Gastrocnemius medialis (tissue), 4 donors: ENCODE results near the gene PHF14. TPM values are rescaled to one million over a fixed set of nuclear protein-coding genes. Genes with fewer than 3 reads are reported as not detected.

Experiments
- ATAC-seq, 2 donors: fragments of 150-250 bp; one replicate each; pipeline ENCODE4 v1.9.1; 2016
- DNase-seq, 2 donors: peaks; one replicate each; pipeline ENCODE4 v3.0.0-alpha.2; 2019
- H3K27ac ChIP-seq, 4 donors: fragments of 200-600 bp; sonication (generic); 1 replicate in 1 of 4; 2 replicates in 3 of 4; pipeline ENCODE4 v1.5.1; 2016 to 2018; ENCODE audit warnings: mild to moderate bottlenecking in 2 of 4, moderate library complexity in 1 of 4
- H3K27me3 ChIP-seq, 3 donors: fragments of 200-600 bp; sonication (generic) in 2 of 3; 1 replicate in 1 of 3; 2 replicates in 2 of 3; pipeline versions ENCODE4 v1.5.1 to v1.6.0; 2016 to 2019; ENCODE audit warnings: mild to moderate bottlenecking in 1 of 3, moderate library complexity in 1 of 3
- H3K36me3 ChIP-seq, 2 donors: fragments of 200-600 bp; sonication (generic) in 1 of 2; one replicate each; pipeline ENCODE4 v1.5.1; 2017 to 2018
- H3K4me1 ChIP-seq, 2 donors: fragments of 200-600 bp; sonication (generic) in 1 of 2; one replicate each; pipeline ENCODE4 v1.5.1; 2016 to 2017; ENCODE audit warnings: mild to moderate bottlenecking in 2 of 2
- H3K4me3 ChIP-seq, 4 donors: fragments of 200-600 bp; sonication (generic) in 3 of 4; 1 replicate in 1 of 4; 2 replicates in 3 of 4; pipeline ENCODE4 v1.5.1; 2016 to 2019; ENCODE audit warnings: mild to moderate bottlenecking in 2 of 4
- H3K9me3 ChIP-seq, 3 donors: fragments of 200-600 bp; sonication (generic) in 2 of 3; 1 replicate in 1 of 3; 2 replicates in 2 of 3; pipeline ENCODE4 v1.5.1; 2016 to 2019
- CTCF ChIP-seq, 5 experiments: fragments of 450-650 bp in 3 of 5; fragments of 200-600 bp in 2 of 5; sonication (generic) in 2 of 5; IDR thresholded peaks in 4 of 5; conservative IDR thresholded peaks in 1 of 5; 1 replicate in 4 of 5; 2 replicates in 1 of 5; pipeline ENCODE4 v1.5.1; 2016 to 2019; ENCODE audit warnings: antibody characterized with exemption in 5 of 5, mild to moderate bottlenecking in 3 of 5, moderate library complexity in 3 of 5
- POLR2A ChIP-seq, 2 donors: fragments of 450-650 bp; IDR thresholded peaks; one replicate each; pipeline ENCODE4 v1.6.1; 2017; ENCODE audit warnings: antibody characterized with exemption in 2 of 2, mild to moderate bottlenecking in 2 of 2, moderate library complexity in 2 of 2
- in situ Hi-C, 4 donors: fragments of 200-750 bp; cut with MboI; loops; one replicate each; pipeline versions ENCODE4 v1.15.0 to v1.8.0; 2017; ENCODE audit warnings: low sequenced_read_pairs in 4 of 4
- intact Hi-C: fragments of 100-400 bp; cut with DNase I; formaldehyde crosslinking; loops from one replicate; pipeline ENCODE4 v1.15.1; 2023; ENCODE audit warnings: low total_unique reads
- total RNA-seq, 4 donors: library from RNA; depleted of rRNA; stranded (reverse); fragments of >200 nt; gene quantifications; one replicate each; pipeline versions ENCODE4 v1.1.0 to v1.2.3, GENCODE V29; 2016

Gene PHF14
- total RNA-seq, 4 donors from 2014 or later, result 8.9 to 24.7 (median 12.4) TPM

- no peak overlapping the region for H3K27ac ChIP-seq
- no peaks in the 10 kb centered on the region for H3K27me3 ChIP-seq
- H3K36me3 ChIP-seq, result no peaks in the 10 kb centered on the region
- no peak for TF ChIP-seq POLR2A (IDR thresholded peaks at IDR 0.05)
- no peak for TF ChIP-seq CTCF (IDR thresholded peaks at IDR 0.05 in 4 of 5, conservative IDR thresholded peaks at IDR 0.05 in 1 of 5)
- H3K4me1 ChIP-seq, result peaks cover 0 to 5% of the 10 kb centered on the region in 2 donors
- intact Hi-C loops, result no loop called here
- no peak for DNase-seq
- ATAC-seq, result no peak
- no peaks in the 10 kb centered on the region for H3K9me3 ChIP-seq
- in situ Hi-C loops, result no loop called here
- H3K4me3 ChIP-seq, result no peak overlapping the region
Measured at GRCh38 chr7:11195502-11195901, 221.8 kb downstream of the PHF14 start.

- H3K27ac ChIP-seq, result no peak overlapping the region
- peaks cover 0 to 5% of the 10 kb centered on the region in 2 donors for H3K4me1 ChIP-seq
- intact Hi-C loops (no loop called here), in situ Hi-C loops (no loop called here)
- H3K4me3 ChIP-seq, result no peak overlapping the region
- no peaks in the 10 kb centered on the region for H3K9me3 ChIP-seq
- H3K27me3 ChIP-seq, result no peaks in the 10 kb centered on the region
- DNase-seq, result no peak
- no peaks in the 10 kb centered on the region for H3K36me3 ChIP-seq
- TF ChIP-seq POLR2A (IDR thresholded peaks at IDR 0.05) (no peak), CTCF (IDR thresholded peaks at IDR 0.05 in 4 of 5, conservative IDR thresholded peaks at IDR 0.05 in 1 of 5) (no peak)
- ATAC-seq, result no peak
Measured at GRCh38 chr7:11196143-11196542, 222.5 kb downstream of the PHF14 start.

GRCh38 chr7:11203224-11203623 is 229.6 kb downstream of the PHF14 start:
- no peaks in the 10 kb centered on the region for H3K9me3 ChIP-seq
- DNase-seq, result no peak
- no peaks in the 10 kb centered on the region for H3K4me1 ChIP-seq
- ATAC-seq, result no peak
- no peak overlapping the region for H3K4me3 ChIP-seq
- intact Hi-C loops (no loop called here), in situ Hi-C loops (no loop called here)
- TF ChIP-seq CTCF (IDR thresholded peaks at IDR 0.05 in 4 of 5, conservative IDR thresholded peaks at IDR 0.05 in 1 of 5) (no peak), POLR2A (IDR thresholded peaks at IDR 0.05) (no peak)
- no peak overlapping the region for H3K27ac ChIP-seq
- no peaks in the 10 kb centered on the region for H3K27me3 ChIP-seq
- H3K36me3 ChIP-seq, result no peaks in the 10 kb centered on the region

- ATAC-seq (no peak), DNase-seq (no peak)
- Histone ChIP-seq H3K27ac (no peak overlapping the region), H3K9me3 (no peaks in the 10 kb centered on the region), H3K4me3 (no peak overlapping the region), H3K27me3 (no peaks in the 10 kb centered on the region), H3K36me3 (no peaks in the 10 kb centered on the region), H3K4me1 (no peaks in the 10 kb centered on the region)
- TF ChIP-seq POLR2A (IDR thresholded peaks at IDR 0.05) (no peak), CTCF (IDR thresholded peaks at IDR 0.05 in 4 of 5, conservative IDR thresholded peaks at IDR 0.05 in 1 of 5) (no peak)
- intact Hi-C loops, result no loop called here
- in situ Hi-C loops, result no loop called here
Measured at GRCh38 chr7:11203683-11204082, 230.0 kb downstream of the PHF14 start.

GRCh38 chr7:11206177-11206899 is 232.7 kb downstream of the PHF14 start:
- H3K4me3 ChIP-seq, result no peak overlapping the region
- intact Hi-C loops, result no loop called here
- H3K27ac ChIP-seq, result no peak overlapping the region
- no peaks in the 10 kb centered on the region for H3K4me1 ChIP-seq
- no peaks in the 10 kb centered on the region for H3K27me3 ChIP-seq
- no peaks in the 10 kb centered on the region for H3K9me3 ChIP-seq
- ATAC-seq, result no peak
- H3K36me3 ChIP-seq, result no peaks in the 10 kb centered on the region
- TF ChIP-seq POLR2A (IDR thresholded peaks at IDR 0.05), result no peak
- no peak for TF ChIP-seq CTCF (IDR thresholded peaks at IDR 0.05 in 4 of 5, conservative IDR thresholded peaks at IDR 0.05 in 1 of 5)
- in situ Hi-C loops, result no loop called here
- DNase-seq, result no peak
